ENCODE results near the gene TMEM214. TPM values are rescaled to one million over a fixed set of nuclear protein-coding genes. Genes with fewer than 3 reads are reported as not detected.

TMEM214 gene
- polyA plus RNA-seq, 1 donor (not counting 4 experiments of a cell fraction or from before 2014, with no cell fraction given) = 38.0 TPM

DNA sequence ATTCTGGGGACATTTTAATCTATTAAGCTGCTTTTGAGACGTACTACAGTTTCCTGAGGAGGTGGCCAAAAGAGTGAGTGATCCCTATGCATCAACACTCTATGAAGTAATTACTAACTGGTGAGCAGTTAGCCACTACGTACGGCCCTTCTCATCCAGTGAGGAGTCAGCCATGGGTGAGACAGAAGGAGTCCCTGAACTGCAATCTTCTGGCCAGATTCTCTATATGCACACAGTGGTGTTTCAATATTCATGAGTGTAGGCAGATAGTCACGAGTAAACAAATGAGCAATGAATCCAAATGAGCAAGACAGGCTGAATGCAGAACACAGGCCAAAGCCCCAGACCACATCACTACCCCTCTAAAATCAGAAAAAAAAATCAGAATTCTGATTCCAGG is 29.8 kb upstream of the TMEM214 start:
- Histone ChIP-seq H3K9me3 (ENCODE audit: control insufficient read depth, low read depth, low read length) (no peaks in the 10 kb centered on the region), H3K4me3 (ENCODE audit: control insufficient read depth in 2 of 3, extremely low read depth in 1 of 3, insufficient read depth in 2 of 3, low read depth in 1 of 3, low read length in 3 of 3) (no peak overlapping the region), H3K4me2 (ENCODE audit: control insufficient read depth, extremely low read depth, insufficient read depth, low read depth, low read length) (no peak overlapping the region), H2AFZ (ENCODE audit: control insufficient read depth, low read length) (no peak overlapping the region), H3K4me1 (ENCODE audit: control insufficient read depth, extremely low read depth, insufficient read depth, low read length) (no peaks in the 10 kb centered on the region), H3K27ac (ENCODE audit: control insufficient read depth, insufficient read depth, low read length) (no peak overlapping the region), H3K9ac (ENCODE audit: control insufficient read depth, extremely low read depth, insufficient read depth, low read length) (no peak overlapping the region), H3K36me3 (ENCODE audit: control insufficient read depth in 2 of 2, extremely low read depth in 1 of 2, insufficient read depth in 2 of 2, low read length in 2 of 2) (no peaks in the 10 kb centered on the region), H3K27me3 (ENCODE audit: control insufficient read depth, extremely low read depth, insufficient read depth, low read length) (no peaks in the 10 kb centered on the region), H4K20me1 (ENCODE audit: control insufficient read depth, extremely low read depth, insufficient read depth, low read length) (no peaks in the 10 kb centered on the region), H3K79me2 (ENCODE audit: control insufficient read depth, insufficient read depth, low read length) (no peaks in the 10 kb centered on the region), H3K9me1 (ENCODE audit: control insufficient read depth, extremely low read depth, insufficient read depth, low read length) (no peaks in the 10 kb centered on the region)
- dilution Hi-C loops (cut with MboI; ENCODE audit: extremely low pct_ligation_motif_present, low sequenced_read_pairs) = no loop called here
- TF ChIP-seq, protein P1, sequence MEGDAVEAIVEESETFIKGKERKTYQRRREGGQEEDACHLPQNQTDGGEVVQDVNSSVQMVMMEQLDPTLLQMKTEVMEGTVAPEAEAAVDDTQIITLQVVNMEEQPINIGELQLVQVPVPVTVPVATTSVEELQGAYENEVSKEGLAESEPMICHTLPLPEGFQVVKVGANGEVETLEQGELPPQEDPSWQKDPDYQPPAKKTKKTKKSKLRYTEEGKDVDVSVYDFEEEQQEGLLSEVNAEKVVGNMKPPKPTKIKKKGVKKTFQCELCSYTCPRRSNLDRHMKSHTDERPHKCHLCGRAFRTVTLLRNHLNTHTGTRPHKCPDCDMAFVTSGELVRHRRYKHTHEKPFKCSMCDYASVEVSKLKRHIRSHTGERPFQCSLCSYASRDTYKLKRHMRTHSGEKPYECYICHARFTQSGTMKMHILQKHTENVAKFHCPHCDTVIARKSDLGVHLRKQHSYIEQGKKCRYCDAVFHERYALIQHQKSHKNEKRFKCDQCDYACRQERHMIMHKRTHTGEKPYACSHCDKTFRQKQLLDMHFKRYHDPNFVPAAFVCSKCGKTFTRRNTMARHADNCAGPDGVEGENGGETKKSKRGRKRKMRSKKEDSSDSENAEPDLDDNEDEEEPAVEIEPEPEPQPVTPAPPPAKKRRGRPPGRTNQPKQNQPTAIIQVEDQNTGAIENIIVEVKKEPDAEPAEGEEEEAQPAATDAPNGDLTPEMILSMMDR (optimal IDR thresholded peaks at IDR 0.05 in 1 of 3, IDR thresholded peaks at IDR 0.05 in 1 of 3, conservative IDR thresholded peaks at IDR 0.05 in 1 of 3; ENCODE audit: extremely low read depth in 1 of 3, insufficient read depth in 2 of 3, low read length in 3 of 3) = no peak
- no peak for TF ChIP-seq EZH2 (IDR thresholded peaks at IDR 0.05; ENCODE audit: low read length)
- FAIRE-seq = no peak
- no peak for DNase-seq (ENCODE audit: low read depth, low spot score)

DNA sequence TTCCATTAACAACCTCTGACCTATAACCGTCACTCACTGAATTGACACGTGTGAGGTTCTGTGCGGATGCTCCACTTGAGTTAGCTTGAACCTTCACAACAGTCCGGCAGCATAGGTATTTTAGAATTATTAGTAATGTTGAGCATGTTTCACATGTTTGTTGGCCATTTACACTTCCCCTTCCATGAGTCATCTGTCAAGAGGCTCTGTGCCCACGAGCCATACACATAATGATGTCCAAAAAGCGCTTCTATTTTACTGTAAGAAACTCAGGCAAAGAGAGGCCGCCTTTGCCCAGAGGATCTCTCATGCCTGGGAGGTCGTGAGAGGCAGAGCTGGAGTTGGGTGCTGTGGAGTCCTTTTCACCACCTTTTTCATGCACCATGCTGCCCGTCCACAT is 28.9 kb upstream of the TMEM214 start:
- dilution Hi-C loops (cut with MboI; ENCODE audit: extremely low pct_ligation_motif_present, low sequenced_read_pairs) = no loop called here
- no peak for DNase-seq (ENCODE audit: low read depth, low spot score)
- H2AFZ ChIP-seq (ENCODE audit: control insufficient read depth, low read length) = no peak overlapping the region
- no peak for FAIRE-seq
- no peaks in the 10 kb centered on the region for H3K9me1 ChIP-seq (ENCODE audit: control insufficient read depth, extremely low read depth, insufficient read depth, low read length)
- no peaks in the 10 kb centered on the region for H3K79me2 ChIP-seq (ENCODE audit: control insufficient read depth, insufficient read depth, low read length)
- no peak overlapping the region for H3K4me3 ChIP-seq (ENCODE audit: control insufficient read depth in 2 of 3, extremely low read depth in 1 of 3, insufficient read depth in 2 of 3, low read depth in 1 of 3, low read length in 3 of 3)
- no peaks in the 10 kb centered on the region for H4K20me1 ChIP-seq (ENCODE audit: control insufficient read depth, extremely low read depth, insufficient read depth, low read length)
- no peak for TF ChIP-seq EZH2 (IDR thresholded peaks at IDR 0.05; ENCODE audit: low read length)
- TF ChIP-seq, protein P1 (optimal IDR thresholded peaks at IDR 0.05 in 1 of 3, IDR thresholded peaks at IDR 0.05 in 1 of 3, conservative IDR thresholded peaks at IDR 0.05 in 1 of 3; ENCODE audit: extremely low read depth in 1 of 3, insufficient read depth in 2 of 3, low read length in 3 of 3) = no peak
- no peak overlapping the region for H3K27ac ChIP-seq (ENCODE audit: control insufficient read depth, insufficient read depth, low read length)
- no peaks in the 10 kb centered on the region for H3K36me3 ChIP-seq (ENCODE audit: control insufficient read depth in 2 of 2, extremely low read depth in 1 of 2, insufficient read depth in 2 of 2, low read length in 2 of 2)
- H3K4me1 ChIP-seq (ENCODE audit: control insufficient read depth, extremely low read depth, insufficient read depth, low read length) = no peaks in the 10 kb centered on the region
- H3K4me2 ChIP-seq (ENCODE audit: control insufficient read depth, extremely low read depth, insufficient read depth, low read depth, low read length) = no peak overlapping the region
- H3K27me3 ChIP-seq (ENCODE audit: control insufficient read depth, extremely low read depth, insufficient read depth, low read length) = no peaks in the 10 kb centered on the region
- no peaks in the 10 kb centered on the region for H3K9me3 ChIP-seq (ENCODE audit: control insufficient read depth, low read depth, low read length)
- no peak overlapping the region for H3K9ac ChIP-seq (ENCODE audit: control insufficient read depth, extremely low read depth, insufficient read depth, low read length)
